Panc1 (cell line): ENCODE results near the gene SLC26A3. TPM values are rescaled to one million over a fixed set of nuclear protein-coding genes. Genes with fewer than 3 reads are reported as not detected.

ENCODE experiments used
- ATAC-seq: fragments of 200-7000 bp; cut with Tn5 transposase; 2 replicates; pipeline ENCODE4 v1.9.1; 2020; ENCODE audit warnings: mild to moderate bottlenecking, moderate library complexity
- BruUV-seq: library from RNA; stranded (reverse); fragments of 400-500 nt; replicated peaks from 2 replicates; lab custom pipeline; 2021; lab: Mats Ljungman, UMichigan
- CTCF ChIA-PET: fragments of 300-600 bp; sonication (Branson Sonifier 250); formaldehyde crosslinking; loops from one replicate; lab custom pipeline; 2022; ENCODE audit warnings: antibody characterized with exemption; lab: Charles Lee
- POLR2A ChIA-PET: fragments of 300-600 bp; sonication (Branson Sonifier 250); formaldehyde crosslinking; loops from one replicate; lab custom pipeline; 2022; ENCODE audit warnings: antibody characterized with exemption; lab: Charles Lee
- DNase-seq: peaks from one replicate; pipeline ENCODE4 v3.0.0-alpha.2; 2010; ENCODE audit warnings: low read depth, low spot score
- H3K27ac ChIP-seq: 2 replicates; pipeline ENCODE4 v1.5.1; 2011; ENCODE audit warnings: mild to moderate bottlenecking, low read length, inconsistent platforms
- H3K27me3 ChIP-seq: fragments of 200-500 bp; sonication (Bioruptor generic); 2 replicates; pipeline ENCODE4 v1.6.0; 2014; ENCODE audit warnings: low read length, inconsistent platforms; ENCODE audit not compliant: control insufficient read depth, insufficient read depth
- H3K36me3 ChIP-seq: fragments of 200-500 bp; sonication (Bioruptor generic); 2 replicates; pipeline ENCODE4 v1.5.1; 2014; ENCODE audit warnings: inconsistent platforms, mild to moderate bottlenecking, low read length, moderate library complexity; ENCODE audit not compliant: control insufficient read depth, insufficient read depth
- H3K4me1 ChIP-seq: 2 replicates; pipeline ENCODE4 v1.5.1; 2011; ENCODE audit warnings: inconsistent platforms, mild to moderate bottlenecking, low read length, moderate library complexity; ENCODE audit not compliant: control insufficient read depth, insufficient read depth
- H3K4me3 ChIP-seq, 2 experiments: 2 replicates each; pipeline ENCODE4 v1.5.1; 2011 to 2012; ENCODE audit warnings: low read depth in 2 of 2, low read length in 2 of 2, mild to moderate bottlenecking in 2 of 2, inconsistent platforms in 1 of 2, moderate library complexity in 1 of 2
- H3K9me3 ChIP-seq: fragments of 200-500 bp; sonication (Bioruptor generic); 2 replicates; pipeline ENCODE4 v1.5.1; 2014; ENCODE audit warnings: low read depth, mild to moderate bottlenecking, inconsistent platforms, low read length, moderate library complexity; ENCODE audit not compliant: control insufficient read depth, insufficient read depth
- CTCF ChIP-seq: fragments of 450-650 bp; IDR thresholded peaks from 2 replicates; pipeline ENCODE4 v1.5.1; 2017; ENCODE audit warnings: mild to moderate bottlenecking
- POLR2AphosphoS5 ChIP-seq: IDR thresholded peaks from 2 replicates; pipeline ENCODE4 v1.6.1; 2012; ENCODE audit warnings: mild to moderate bottlenecking, low read depth, low read length, moderate library complexity
- REST ChIP-seq, 2 experiments: IDR thresholded peaks; 2 replicates each; pipeline ENCODE4 v1.6.1; 2011 to 2012; ENCODE audit warnings: low read depth in 2 of 2, control low read depth in 1 of 2, low read length in 1 of 2, mild to moderate bottlenecking in 1 of 2, moderate library complexity in 1 of 2; ENCODE audit not compliant: insufficient read depth in 1 of 2
- SIN3A ChIP-seq: IDR thresholded peaks from 2 replicates; pipeline ENCODE4 v1.6.1; 2012; ENCODE audit warnings: low read depth, mild to moderate bottlenecking, low read length, moderate library complexity, borderline replicate concordance; ENCODE audit not compliant: insufficient read depth
- TCF7L2 ChIP-seq: IDR thresholded peaks from 2 replicates; pipeline ENCODE4 v1.6.1; 2011; ENCODE audit warnings: mild to moderate bottlenecking, low read depth, low read length, inconsistent platforms
- in situ Hi-C: cut with HindIII; loops from 2 replicates; pipeline ENCODE4 v1.10.0; 2016; ENCODE audit warnings: low sequenced_read_pairs, low pct_unique_long_range_greater_than_20kb
- intact Hi-C: fragments of 100-400 bp; cut with micrococcal nuclease; formaldehyde crosslinking; loops from one replicate; pipeline ENCODE4 v1.10.0; 2022; ENCODE audit not compliant: unreplicated experiment
- total RNA-seq: library from RNA; stranded (reverse); gene quantifications from one replicate; pipeline ENCODE4 v1.2.1, GENCODE V29; 2021; ENCODE audit not compliant: unreplicated experiment

The SLC26A3 gene
- total RNA-seq, 1 experiment from 2014 or later = 0.36 TPM

- TF ChIP-seq SIN3A (no peak), POLR2AphosphoS5 (no peak), TCF7L2 (no peak), REST (IDR thresholded peaks at IDR 0.05; ENCODE audit: insufficient read depth in 1 of 2, low read depth in 2 of 2, low read length in 1 of 2) (no peak), CTCF (no peak)
- intact Hi-C loops (no loop called here), in situ Hi-C loops (no loop called here)
- CTCF ChIA-PET = no interaction called here
- BruUV-seq = no TSS peak
- no peaks in the 10 kb centered on the region for H3K27me3 ChIP-seq
- H3K36me3 ChIP-seq = no peaks in the 10 kb centered on the region
- no peak overlapping the region for H3K4me3 ChIP-seq
- H3K4me1 ChIP-seq = no peaks in the 10 kb centered on the region
- no peak for DNase-seq
- no peak for ATAC-seq
- POLR2A ChIA-PET = no interaction called here
- H3K9me3 ChIP-seq = no peaks in the 10 kb centered on the region
- H3K27ac ChIP-seq = no peak overlapping the region
These were observed 27.4 kb upstream of the SLC26A3 start for GRCh38 chr7:107830420-107830819.

GRCh38 chr7:107828540-107828939, 25.5 kb upstream of the SLC26A3 start:
- no peak for TF ChIP-seq POLR2AphosphoS5
- TF ChIP-seq CTCF = no peak
- no peak for TF ChIP-seq TCF7L2
- TF ChIP-seq REST (IDR thresholded peaks at IDR 0.05; ENCODE audit: insufficient read depth in 1 of 2, low read depth in 2 of 2, low read length in 1 of 2) = no peak
- TF ChIP-seq SIN3A = no peak
- Histone ChIP-seq H3K36me3 (no peaks in the 10 kb centered on the region), H3K4me3 (no peak overlapping the region), H3K4me1 (no peaks in the 10 kb centered on the region), H3K27ac (no peak overlapping the region), H3K27me3 (no peaks in the 10 kb centered on the region), H3K9me3 (no peaks in the 10 kb centered on the region)
- ATAC-seq = no peak
- intact Hi-C loops (no loop called here), in situ Hi-C loops (no loop called here)
- POLR2A ChIA-PET = no interaction called here
- no TSS peak for BruUV-seq
- DNase-seq = no peak
- CTCF ChIA-PET = no interaction called here
